Vagina (tissue), 2 donors: Measurements from ENCODE around the gene CNDP1. TPM values are rescaled to one million over a fixed set of nuclear protein-coding genes. Genes with fewer than 3 reads are reported as not detected.

Experiments
- DNase-seq, 2 donors: peaks; one replicate each; pipeline ENCODE4 v3.0.0-alpha.2; 2017; ENCODE audit errors: extremely low spot score in 2 of 2
- H3K27ac ChIP-seq: fragments of 200-600 bp; sonication (generic); one replicate; pipeline ENCODE4 v1.5.1; 2019
- H3K27me3 ChIP-seq: fragments of 200-600 bp; sonication (generic); one replicate; pipeline ENCODE4 v1.5.1; 2019
- H3K36me3 ChIP-seq, 2 donors: fragments of 200-600 bp; sonication (generic); one replicate each; pipeline ENCODE4 v1.5.1; 2017 to 2019
- H3K4me1 ChIP-seq: fragments of 200-600 bp; sonication (generic); one replicate; pipeline ENCODE4 v1.5.1; 2019
- H3K4me3 ChIP-seq, 2 donors: fragments of 200-600 bp; sonication (generic); 1 replicate in 1 of 2; 2 replicates in 1 of 2; pipeline ENCODE4 v1.5.1; 2016 to 2019
- H3K9me3 ChIP-seq: fragments of 200-600 bp; sonication (generic); one replicate; pipeline ENCODE4 v1.5.1; 2019
- POLR2A ChIP-seq, 2 donors: fragments of 450-650 bp; IDR thresholded peaks; one replicate each; pipeline ENCODE4 v1.6.1; 2017; ENCODE audit warnings: antibody characterized with exemption in 2 of 2, mild to moderate bottlenecking in 2 of 2, moderate library complexity in 2 of 2
- POLR2AphosphoS5 ChIP-seq, 2 donors: sonication (generic); formaldehyde crosslinking; IDR thresholded peaks; one replicate each; pipeline ENCODE4 v1.9.0; 2017; ENCODE audit warnings: antibody characterized with exemption in 2 of 2, mild to moderate bottlenecking in 2 of 2, low read depth in 1 of 2; ENCODE audit not compliant: insufficient read depth in 1 of 2
- intact Hi-C: fragments of 100-400 bp; cut with DNase I; formaldehyde crosslinking; loops from one replicate; pipeline ENCODE4 v1.15.1; 2023
- total RNA-seq: library from RNA; depleted of rRNA; stranded (reverse); fragments of >200 nt; gene quantifications from one replicate; pipeline ENCODE4 v1.2.3, GENCODE V29; 2016
- TF ChIP-seq, protein P1 (sequence below), 3 experiments: fragments of 450-650 bp in 2 of 3; fragments of 200-600 bp in 1 of 3; sonication (generic) in 1 of 3; IDR thresholded peaks; one replicate each; pipeline ENCODE4 v1.5.1; 2017 to 2019; ENCODE audit warnings: antibody characterized with exemption in 3 of 3, mild to moderate bottlenecking in 2 of 3, moderate library complexity in 2 of 3

The CNDP1 gene
- total RNA-seq, 1 donor from 2014 or later = 9.8 TPM

DNA sequence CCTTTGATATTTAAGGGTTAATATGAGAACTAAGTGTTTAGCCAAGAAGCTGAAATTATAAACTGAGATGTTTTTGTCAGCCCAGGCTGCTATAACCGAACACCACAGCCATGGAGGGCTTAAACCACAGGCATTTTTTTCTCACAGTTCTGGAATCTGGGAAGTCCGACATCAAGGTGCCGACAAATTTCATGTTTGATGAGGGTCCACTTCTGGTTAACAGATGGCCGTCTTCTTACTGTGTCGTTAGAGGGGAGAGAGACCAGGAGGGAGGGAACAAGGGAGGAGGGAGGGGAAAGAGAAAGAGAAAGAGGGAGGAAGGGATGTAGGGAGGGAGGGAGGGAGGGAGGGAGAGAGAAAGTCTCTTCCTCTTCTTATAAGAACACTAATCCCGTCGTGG lies 44.6 kb upstream of the CNDP1 start:
- DNase-seq = peak in 1 of 2 donors; percentile 43
- no peak overlapping the region for H3K27ac ChIP-seq
- intact Hi-C loops = no loop called here
- TF ChIP-seq, protein P1, sequence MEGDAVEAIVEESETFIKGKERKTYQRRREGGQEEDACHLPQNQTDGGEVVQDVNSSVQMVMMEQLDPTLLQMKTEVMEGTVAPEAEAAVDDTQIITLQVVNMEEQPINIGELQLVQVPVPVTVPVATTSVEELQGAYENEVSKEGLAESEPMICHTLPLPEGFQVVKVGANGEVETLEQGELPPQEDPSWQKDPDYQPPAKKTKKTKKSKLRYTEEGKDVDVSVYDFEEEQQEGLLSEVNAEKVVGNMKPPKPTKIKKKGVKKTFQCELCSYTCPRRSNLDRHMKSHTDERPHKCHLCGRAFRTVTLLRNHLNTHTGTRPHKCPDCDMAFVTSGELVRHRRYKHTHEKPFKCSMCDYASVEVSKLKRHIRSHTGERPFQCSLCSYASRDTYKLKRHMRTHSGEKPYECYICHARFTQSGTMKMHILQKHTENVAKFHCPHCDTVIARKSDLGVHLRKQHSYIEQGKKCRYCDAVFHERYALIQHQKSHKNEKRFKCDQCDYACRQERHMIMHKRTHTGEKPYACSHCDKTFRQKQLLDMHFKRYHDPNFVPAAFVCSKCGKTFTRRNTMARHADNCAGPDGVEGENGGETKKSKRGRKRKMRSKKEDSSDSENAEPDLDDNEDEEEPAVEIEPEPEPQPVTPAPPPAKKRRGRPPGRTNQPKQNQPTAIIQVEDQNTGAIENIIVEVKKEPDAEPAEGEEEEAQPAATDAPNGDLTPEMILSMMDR (IDR thresholded peaks at IDR 0.05) = no peak
- no peak for TF ChIP-seq POLR2A (IDR thresholded peaks at IDR 0.05)
- TF ChIP-seq POLR2AphosphoS5 (IDR thresholded peaks at IDR 0.05; ENCODE audit: insufficient read depth in 1 of 2, low read depth in 1 of 2) = no peak
- peaks cover 23% of the 10 kb centered on the region for H3K4me1 ChIP-seq
- no peak overlapping the region for H3K4me3 ChIP-seq
- H3K27me3 ChIP-seq = no peaks in the 10 kb centered on the region
- H3K36me3 ChIP-seq = no peaks in the 10 kb centered on the region
- no peaks in the 10 kb centered on the region for H3K9me3 ChIP-seq

DNA sequence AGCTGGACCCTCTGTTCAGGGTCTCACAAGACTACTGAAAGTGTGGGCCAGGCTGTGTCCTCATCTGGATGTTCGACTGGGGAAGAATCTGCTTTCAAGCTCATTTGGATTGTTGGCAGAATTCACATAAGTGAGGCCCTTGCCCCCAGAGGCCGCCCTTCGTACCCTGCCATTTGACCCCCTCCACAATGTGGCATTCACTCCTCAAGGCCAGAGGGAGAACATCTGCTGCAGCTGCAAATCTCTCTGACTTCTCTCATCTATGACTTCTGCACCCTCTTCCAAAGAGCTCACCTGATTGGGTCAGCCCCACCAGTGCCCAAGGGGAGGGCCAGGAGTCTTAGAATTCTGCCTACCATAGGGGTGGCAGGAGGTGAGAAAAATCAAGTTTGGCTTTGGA lies 42.0 kb upstream of the CNDP1 start:
- H3K36me3 ChIP-seq = no peaks in the 10 kb centered on the region
- DNase-seq = peak in 1 of 2 donors; percentile 25
- H3K4me3 ChIP-seq = no peak overlapping the region
- TF ChIP-seq POLR2A (IDR thresholded peaks at IDR 0.05) (no peak), POLR2AphosphoS5 (IDR thresholded peaks at IDR 0.05; ENCODE audit: insufficient read depth in 1 of 2, low read depth in 1 of 2) (no peak)
- TF ChIP-seq, protein P1 (IDR thresholded peaks at IDR 0.05) = no peak
- peaks cover 9% of the 10 kb centered on the region for H3K4me1 ChIP-seq
- intact Hi-C loops = no loop called here
- no peak overlapping the region for H3K27ac ChIP-seq
- H3K9me3 ChIP-seq = no peaks in the 10 kb centered on the region
- no peaks in the 10 kb centered on the region for H3K27me3 ChIP-seq

DNA sequence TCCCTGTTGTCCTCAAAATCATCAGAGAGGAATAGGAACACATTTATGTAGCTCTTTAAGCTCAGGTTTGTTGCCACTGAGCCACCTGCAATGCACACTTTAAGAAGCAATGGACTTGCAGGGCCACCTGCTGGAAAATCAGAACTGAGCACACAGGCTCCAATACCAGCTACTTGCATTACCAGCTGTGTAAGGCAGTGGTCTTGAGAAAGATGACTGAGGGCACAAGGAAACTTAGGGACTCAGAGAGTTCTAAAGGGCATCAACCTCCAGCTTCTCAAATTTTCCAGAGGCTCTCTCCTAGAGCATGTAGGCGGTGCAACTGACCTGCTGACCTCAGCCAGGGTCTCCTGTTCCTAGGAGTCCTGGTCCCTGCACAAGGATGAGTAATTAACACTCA lies 40.6 kb upstream of the CNDP1 start:
- H3K9me3 ChIP-seq = no peaks in the 10 kb centered on the region
- no peaks in the 10 kb centered on the region for H3K36me3 ChIP-seq
- intact Hi-C loops = no loop called here
- peak; percentile 58 to 86 for DNase-seq
- TF ChIP-seq, protein P1 (IDR thresholded peaks at IDR 0.05) = peak; percentile 8 to 57 (median 35)
- TF ChIP-seq POLR2A (IDR thresholded peaks at IDR 0.05) = no peak
- peak in 1 of 2 donors; percentile 58 for TF ChIP-seq POLR2AphosphoS5 (IDR thresholded peaks at IDR 0.05; ENCODE audit: insufficient read depth in 1 of 2, low read depth in 1 of 2)
- H3K4me1 ChIP-seq = peaks cover 20% of the 10 kb centered on the region
- H3K27ac ChIP-seq = no peak overlapping the region
- no peaks in the 10 kb centered on the region for H3K27me3 ChIP-seq
- H3K4me3 ChIP-seq = no peak overlapping the region

DNA sequence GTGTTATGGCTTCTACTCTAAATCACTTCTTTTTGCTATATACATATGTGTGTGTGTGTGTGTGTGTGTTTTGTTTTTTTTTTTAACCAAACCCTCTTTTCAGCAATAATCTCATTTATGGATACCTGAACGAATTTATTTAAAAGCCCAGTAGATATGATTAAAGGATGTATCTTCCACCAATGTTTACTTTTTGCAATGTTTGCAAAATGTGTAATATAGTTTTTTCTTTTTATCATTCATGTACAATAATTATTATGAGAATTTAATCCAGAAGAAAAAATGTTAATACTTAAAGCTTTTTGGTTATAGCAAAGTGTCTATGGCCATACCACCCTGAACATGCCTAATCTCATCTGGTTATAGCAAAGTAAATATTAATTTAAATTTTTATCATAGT lies 39.8 kb upstream of the CNDP1 start:
- Histone ChIP-seq H3K4me1 (peaks cover 27% of the 10 kb centered on the region), H3K4me3 (no peak overlapping the region), H3K27ac (no peak overlapping the region), H3K36me3 (no peaks in the 10 kb centered on the region), H3K27me3 (no peaks in the 10 kb centered on the region), H3K9me3 (no peaks in the 10 kb centered on the region)
- intact Hi-C loops = no loop called here
- TF ChIP-seq POLR2AphosphoS5 (IDR thresholded peaks at IDR 0.05; ENCODE audit: insufficient read depth in 1 of 2, low read depth in 1 of 2) = no peak
- no peak for TF ChIP-seq POLR2A (IDR thresholded peaks at IDR 0.05)
- TF ChIP-seq, protein P1 (IDR thresholded peaks at IDR 0.05) = no peak
- DNase-seq = no peak

DNA sequence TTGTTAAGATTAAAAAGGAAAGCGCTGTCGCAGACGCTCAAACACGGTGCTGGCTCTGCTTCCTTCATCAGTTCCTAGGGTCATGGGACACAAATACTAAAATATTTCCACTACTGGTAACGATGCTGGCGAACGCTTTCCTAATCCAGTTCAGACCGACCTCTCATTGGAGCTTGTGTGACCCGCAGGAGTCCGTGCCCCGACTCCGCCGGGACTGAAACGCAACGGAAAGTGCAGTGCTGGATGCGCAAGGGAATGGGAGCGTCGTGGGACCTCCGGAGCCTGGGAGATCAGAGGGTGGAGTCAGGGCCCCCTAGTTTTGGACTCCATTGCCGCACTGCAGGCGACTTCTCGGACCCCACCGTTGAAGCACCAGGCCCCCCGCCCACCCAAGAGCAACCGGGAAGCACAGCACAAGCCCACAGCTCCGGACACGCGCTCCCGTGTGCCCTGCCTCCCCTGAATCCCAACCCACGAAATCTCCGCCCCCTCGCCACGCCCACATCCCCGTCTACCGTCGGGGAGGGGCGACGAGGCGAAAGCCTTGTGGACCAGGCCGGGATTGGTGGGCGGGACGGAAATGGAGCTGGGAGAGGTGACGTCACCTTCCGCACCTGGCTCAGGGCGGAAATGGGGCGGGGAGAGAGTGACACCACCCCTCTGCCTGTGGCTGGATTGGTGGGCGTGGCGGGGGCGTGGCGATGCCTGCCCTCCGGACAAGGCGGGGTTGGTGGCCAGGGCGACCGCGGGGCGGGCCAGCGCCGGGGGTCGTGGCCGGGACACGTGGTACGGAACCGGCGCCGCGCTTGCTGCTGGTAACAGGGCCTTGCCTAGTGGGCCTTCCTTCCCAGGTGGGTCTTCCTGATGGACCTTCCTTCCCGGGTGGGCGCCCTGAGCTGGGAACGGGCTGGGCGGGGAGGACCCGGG lies 38.5 kb upstream of the CNDP1 start, which contains the start of gene CNDP2:
TSS of gene CNDP2 (plus strand) at position 783 of the 927 bp plus-strand sequence. CDS start 3,611 bp downstream, outside the sequence.
- DNase-seq = peak; percentile 99 to 100
- TF ChIP-seq POLR2AphosphoS5 (IDR thresholded peaks at IDR 0.05; ENCODE audit: insufficient read depth in 1 of 2, low read depth in 1 of 2) = peak; percentile 95 to 98
- TF ChIP-seq POLR2A (IDR thresholded peaks at IDR 0.05) = peak in 1 of 2 donors; percentile 91
- TF ChIP-seq, protein P1 (IDR thresholded peaks at IDR 0.05) = peak in 1 of 3 experiments; percentile 7
- no peaks in the 10 kb centered on the region for H3K36me3 ChIP-seq
- H3K4me1 ChIP-seq = peaks cover 32% of the 10 kb centered on the region
- no peaks in the 10 kb centered on the region for H3K27me3 ChIP-seq
- no peaks in the 10 kb centered on the region for H3K9me3 ChIP-seq
- peak within 1 kb of the TSS; percentile 93 for H3K27ac ChIP-seq
- H3K4me3 ChIP-seq = peak within 1 kb of the TSS; percentile 84 to 99
- intact Hi-C loops = loop anchor here (5.0 kb wide), 1 partner anchor 101 kb away; the partner anchor contains the start of gene ZNF407
